Skeletal muscle tissue (tissue), 4 donors: ENCODE measurements around the gene TBC1D1. TPM values are rescaled to one million over a fixed set of nuclear protein-coding genes. Genes with fewer than 3 reads are reported as not detected.
A peak's percentile ranks its signal among the peaks of the same experiment; 100 is the strongest.

Experiments used
- H3K27ac ChIP-seq: one replicate; pipeline ENCODE4 v1.7.0; 2013; ENCODE audit warnings: mild to moderate bottlenecking, low read depth, low read length, inconsistent platforms
- H3K27me3 ChIP-seq, 3 donors: one replicate each; pipeline ENCODE4 v1.7.0; 2013; ENCODE audit warnings: low read length in 3 of 3; ENCODE audit not compliant: control insufficient read depth in 3 of 3, insufficient read depth in 3 of 3
- H3K36me3 ChIP-seq, 3 donors: one replicate each; pipeline ENCODE4 v1.7.0; 2013; ENCODE audit warnings: low read length in 3 of 3; ENCODE audit not compliant: control insufficient read depth in 3 of 3, insufficient read depth in 3 of 3
- H3K4me1 ChIP-seq, 3 donors: one replicate each; pipeline ENCODE4 v1.7.0; 2013; ENCODE audit warnings: low read length in 3 of 3, mild to moderate bottlenecking in 3 of 3; ENCODE audit not compliant: control insufficient read depth in 3 of 3, insufficient read depth in 3 of 3
- H3K4me3 ChIP-seq, 3 donors: one replicate each; pipeline ENCODE4 v1.7.0; 2013; ENCODE audit warnings: low read length in 3 of 3
- H3K9ac ChIP-seq, 3 donors: one replicate each; pipeline ENCODE4 v1.7.0; 2013; ENCODE audit warnings: low read length in 3 of 3, mild to moderate bottlenecking in 3 of 3, moderate library complexity in 2 of 3, low read depth in 1 of 3
- H3K9me3 ChIP-seq, 3 donors: one replicate each; pipeline ENCODE4 v1.7.0; 2013; ENCODE audit warnings: low read length in 3 of 3; ENCODE audit not compliant: control insufficient read depth in 3 of 3
- total RNA-seq: library from RNA; depleted of rRNA; stranded (reverse); fragments of >200 nt; gene quantifications from one replicate; pipeline ENCODE4 v1.2.3, GENCODE V29; 2014
- donor health status: Osteomylitis.

TBC1D1 gene
- total RNA-seq, 1 donor from 2014 or later = 54.3 TPM

DNA sequence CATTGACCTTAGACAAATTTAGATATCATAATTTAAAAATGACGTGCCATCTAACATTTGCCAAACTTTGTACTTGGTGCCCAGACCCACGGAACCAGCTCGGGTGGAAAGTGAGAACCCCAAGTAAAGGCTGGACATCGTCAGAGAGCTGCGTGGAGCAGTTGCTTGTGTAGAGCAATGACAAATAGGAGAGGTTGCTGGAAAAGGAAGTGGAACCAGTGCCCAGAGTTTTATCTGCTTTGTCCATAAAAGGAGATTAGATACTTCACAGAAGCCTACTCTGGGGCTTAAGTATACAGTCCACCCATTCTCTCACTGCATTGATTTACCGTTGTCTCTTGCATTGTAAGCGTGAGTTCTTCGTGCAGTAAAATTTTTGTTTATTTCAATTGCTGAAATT lies 5.4 kb upstream of the TBC1D1 start:
- H3K27me3 ChIP-seq = no peaks in the 10 kb centered on the region
- H3K9me3 ChIP-seq = no peaks in the 10 kb centered on the region
- H3K36me3 ChIP-seq = no peaks in the 10 kb centered on the region
- no peak overlapping the region for H3K27ac ChIP-seq
- no peak overlapping the region for H3K9ac ChIP-seq
- H3K4me1 ChIP-seq = peaks cover 7 to 10% (median 8%) of the 10 kb centered on the region in 3 donors
- H3K4me3 ChIP-seq = no peak overlapping the region

GRCh38 chr4:37889849-37890800 lies 759 bp upstream of the TBC1D1 start:
- Histone ChIP-seq H3K4me1 (peaks cover 9 to 13% (median 12%) of the 10 kb centered on the region in 3 donors), H3K27me3 (no peaks in the 10 kb centered on the region), H3K4me3 (peak overlapping the region; percentile 70 to 80 (median 78)), H3K36me3 (no peaks in the 10 kb centered on the region), H3K27ac (peak overlapping the region; percentile 80), H3K9me3 (no peaks in the 10 kb centered on the region), H3K9ac (peak overlapping the region; percentile 63 to 86 (median 76))

DNA sequence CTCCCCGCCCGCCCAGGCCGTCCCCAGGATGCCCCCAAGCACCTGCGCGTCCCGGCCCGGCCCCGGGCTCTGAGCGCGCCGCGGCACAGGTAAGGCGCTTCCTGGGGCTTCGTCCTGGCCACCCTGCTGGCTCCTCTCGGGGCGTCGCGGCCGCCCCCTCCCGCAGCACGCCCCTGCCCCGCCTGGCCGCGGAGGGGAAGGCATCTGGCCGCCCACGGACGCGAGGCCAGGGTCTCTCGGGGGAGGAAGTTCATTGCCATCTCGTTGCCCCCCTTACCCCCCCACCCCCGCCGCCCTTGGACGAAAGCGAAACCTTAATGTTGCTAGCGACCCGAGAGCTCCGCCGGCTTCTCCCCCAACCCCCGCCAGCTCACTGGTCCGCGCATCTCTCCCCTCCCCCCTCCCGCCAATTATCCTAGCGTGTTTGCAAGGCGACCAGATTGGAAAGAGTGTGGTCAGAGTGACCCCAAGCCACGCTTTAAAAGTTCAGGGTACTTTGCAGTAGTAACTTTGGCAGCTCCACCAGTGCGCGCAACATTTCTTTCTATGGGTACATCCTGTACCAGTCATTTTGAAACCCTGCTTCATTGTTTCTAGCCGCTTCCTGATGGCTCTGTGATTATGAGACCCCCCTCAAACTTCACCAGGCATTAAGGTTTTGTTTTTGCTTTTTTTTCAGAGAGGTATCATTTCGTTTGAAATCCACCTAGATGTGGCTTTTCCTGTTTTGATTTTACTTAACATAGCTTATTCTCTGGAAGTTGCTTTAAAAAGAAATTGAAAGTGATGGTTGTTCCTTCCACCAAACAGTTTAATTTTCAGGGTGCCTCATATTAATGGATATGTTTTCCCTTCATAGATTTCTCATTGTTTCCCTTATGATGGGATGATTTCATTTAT lies 626 bp downstream of the TBC1D1 start:
- peak overlapping the region; percentile 70 to 80 (median 78) for H3K4me3 ChIP-seq
- H3K27ac ChIP-seq = peak overlapping the region; percentile 80
- no peaks in the 10 kb centered on the region for H3K27me3 ChIP-seq
- H3K4me1 ChIP-seq = peaks cover 9 to 17% (median 12%) of the 10 kb centered on the region in 3 donors
- H3K9me3 ChIP-seq = no peaks in the 10 kb centered on the region
- H3K36me3 ChIP-seq = no peaks in the 10 kb centered on the region
- peak overlapping the region; percentile 12 to 86 (median 76) for H3K9ac ChIP-seq

- Histone ChIP-seq H3K4me1 (peaks cover 9 to 17% (median 12%) of the 10 kb centered on the region in 3 donors), H3K9ac (no peak overlapping the region), H3K27ac (no peak overlapping the region), H3K9me3 (no peaks in the 10 kb centered on the region), H3K27me3 (no peaks in the 10 kb centered on the region), H3K4me3 (peak overlapping the region in 1 of 3 donors; percentile 3), H3K36me3 (no peaks in the 10 kb centered on the region)
These were observed 1.8 kb downstream of the TBC1D1 start for GRCh38 chr4:37892641-37893040.

DNA sequence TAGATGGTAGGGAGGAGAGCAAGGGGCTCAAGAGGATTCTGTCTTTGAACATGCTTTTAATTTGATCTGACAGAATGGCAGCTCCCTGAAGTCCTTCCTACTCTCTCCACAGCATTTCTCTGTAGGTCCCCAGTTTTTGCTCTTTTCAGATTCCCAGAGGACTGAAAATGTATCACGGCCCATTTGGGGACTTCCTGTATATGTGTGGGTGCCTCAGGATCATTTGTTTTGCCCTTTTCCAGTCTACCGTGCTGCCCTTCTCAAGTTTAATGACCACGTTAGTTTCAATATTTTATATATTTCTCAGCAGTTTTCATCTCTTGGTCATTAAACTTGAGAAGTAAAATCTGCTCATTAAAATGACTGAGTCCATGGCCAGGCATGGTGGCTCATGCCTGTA lies 2.3 kb downstream of the TBC1D1 start:
- H3K36me3 ChIP-seq = no peaks in the 10 kb centered on the region
- H3K27ac ChIP-seq = no peak overlapping the region
- no peaks in the 10 kb centered on the region for H3K27me3 ChIP-seq
- no peaks in the 10 kb centered on the region for H3K9me3 ChIP-seq
- H3K9ac ChIP-seq = no peak overlapping the region
- H3K4me1 ChIP-seq = peaks cover 9 to 17% (median 12%) of the 10 kb centered on the region in 3 donors
- no peak overlapping the region for H3K4me3 ChIP-seq

GRCh38 chr4:37895271-37895670 lies 4.4 kb downstream of the TBC1D1 start:
- Histone ChIP-seq H3K36me3 (no peaks in the 10 kb centered on the region), H3K9me3 (no peaks in the 10 kb centered on the region), H3K4me1 (peaks cover 3 to 9% (median 6%) of the 10 kb centered on the region in 3 donors), H3K27ac (no peak overlapping the region), H3K4me3 (no peak overlapping the region), H3K27me3 (no peaks in the 10 kb centered on the region), H3K9ac (no peak overlapping the region)

DNA sequence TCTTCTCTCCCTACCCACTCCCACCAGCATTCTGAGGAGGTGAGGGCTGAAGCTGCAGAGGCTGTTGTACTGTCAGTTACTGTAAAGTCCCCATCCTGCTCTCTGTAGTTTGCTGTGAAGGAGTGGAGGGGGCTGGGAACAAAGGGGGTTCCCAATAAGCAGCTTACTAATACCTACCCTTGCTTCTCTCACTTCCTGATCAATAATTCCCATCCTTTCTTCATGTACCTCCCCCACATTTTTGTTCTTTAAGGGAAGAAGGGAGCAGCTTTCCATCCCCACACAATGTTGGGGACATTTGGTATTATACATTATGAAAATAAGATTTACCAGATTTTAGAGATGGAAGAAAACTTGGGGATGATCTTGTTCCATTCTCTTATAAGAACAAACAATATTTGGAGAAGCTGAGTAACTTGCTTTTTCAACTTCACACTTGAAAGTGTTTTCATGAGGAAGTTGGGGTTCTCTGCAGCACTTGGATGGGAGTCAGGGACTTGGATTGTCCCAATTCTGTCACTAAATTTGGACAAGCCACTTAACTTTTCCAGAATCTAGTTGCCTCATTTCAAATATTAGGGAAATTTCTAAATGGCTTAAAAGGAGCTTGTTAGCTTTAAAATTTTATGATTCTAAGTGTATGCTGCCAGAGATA lies 5.4 kb downstream of the TBC1D1 start:
- Histone ChIP-seq H3K27me3 (no peaks in the 10 kb centered on the region), H3K9me3 (no peaks in the 10 kb centered on the region), H3K4me1 (peaks cover 0 to 7% (median 5%) of the 10 kb centered on the region in 3 donors), H3K27ac (no peak overlapping the region), H3K36me3 (no peaks in the 10 kb centered on the region), H3K4me3 (no peak overlapping the region), H3K9ac (no peak overlapping the region)

DNA sequence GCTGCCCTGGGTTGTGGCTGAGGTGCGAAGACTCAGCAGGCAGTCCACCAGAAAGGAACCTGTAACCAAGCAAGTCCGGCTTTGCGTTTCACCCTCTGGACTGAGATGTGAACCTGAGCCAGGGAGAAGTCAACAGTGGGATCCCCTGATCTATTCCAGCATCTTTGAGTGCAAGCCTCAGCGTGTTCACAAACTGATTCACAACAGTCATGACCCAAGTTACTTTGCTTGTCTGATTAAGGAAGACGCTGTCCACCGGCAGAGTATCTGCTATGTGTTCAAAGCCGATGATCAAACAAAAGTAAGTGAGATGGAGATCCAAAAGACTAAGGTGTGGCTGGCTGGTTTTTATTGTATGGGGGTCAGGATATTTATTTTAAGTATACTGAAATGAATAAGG lies 11.3 kb downstream of the TBC1D1 start:
- Histone ChIP-seq H3K27ac (no peak overlapping the region), H3K9ac (no peak overlapping the region), H3K4me1 (peaks cover 9 to 15% (median 13%) of the 10 kb centered on the region in 3 donors), H3K4me3 (no peak overlapping the region), H3K9me3 (no peaks in the 10 kb centered on the region), H3K36me3 (peaks cover 0 to 4% (median 3%) of the 10 kb centered on the region in 3 donors), H3K27me3 (no peaks in the 10 kb centered on the region)

DNA sequence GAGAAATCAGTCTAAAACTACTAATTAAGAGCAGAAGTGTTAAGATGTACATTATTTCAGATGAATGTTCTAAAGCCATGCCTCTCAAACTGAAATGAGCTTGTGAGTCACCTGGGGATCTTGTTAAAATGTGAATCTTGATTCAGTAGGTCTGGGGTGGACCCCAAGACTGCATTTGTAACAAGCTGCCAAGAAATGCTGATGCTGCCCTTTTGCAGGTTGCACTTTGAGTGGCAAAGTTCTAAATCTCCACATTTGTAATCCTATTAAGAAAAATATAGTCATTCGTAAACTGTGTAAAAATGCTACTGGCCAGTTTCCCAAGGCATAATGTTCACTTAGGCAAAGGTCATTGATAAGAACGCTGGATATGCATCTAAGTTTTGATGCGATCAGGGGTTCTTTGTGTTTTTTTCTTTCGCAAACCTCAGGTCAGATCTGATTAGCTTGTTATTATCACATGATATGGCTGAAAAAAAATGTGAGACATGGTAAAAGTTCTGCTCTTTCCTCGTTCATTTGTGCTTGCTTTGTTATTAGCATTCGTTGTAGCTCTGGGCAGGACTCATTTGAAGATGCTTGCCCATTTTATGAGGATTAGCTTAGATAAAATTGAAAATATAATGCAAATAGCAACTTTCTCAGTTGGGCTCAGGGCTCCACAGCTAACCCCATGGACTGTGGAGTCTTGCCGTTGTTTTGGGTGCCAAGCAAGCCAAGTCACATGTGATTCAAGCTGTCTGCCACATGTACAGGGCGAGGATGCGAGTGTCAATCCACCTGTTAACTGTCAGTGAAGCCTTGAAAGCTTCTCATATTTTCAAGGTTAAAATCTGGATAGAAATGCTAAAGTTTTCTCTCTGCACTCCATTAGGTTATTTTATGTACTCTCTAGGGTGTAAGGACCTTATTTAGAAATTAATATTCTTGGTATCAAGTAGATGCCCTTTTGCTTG lies 12.1 kb downstream of the TBC1D1 start:
- Histone ChIP-seq H3K9me3 (no peaks in the 10 kb centered on the region), H3K4me3 (no peak overlapping the region), H3K4me1 (peaks cover 9 to 15% (median 13%) of the 10 kb centered on the region in 3 donors), H3K9ac (no peak overlapping the region), H3K27me3 (no peaks in the 10 kb centered on the region), H3K36me3 (peaks cover 0 to 4% (median 3%) of the 10 kb centered on the region in 3 donors), H3K27ac (no peak overlapping the region)
